Vagina (tissue), 2 donors: Measurements from ENCODE around the gene PAPPA2. TPM values are rescaled to one million over a fixed set of nuclear protein-coding genes. Genes with fewer than 3 reads are reported as not detected.

Source experiments
- DNase-seq, 2 donors: peaks; one replicate each; pipeline ENCODE4 v3.0.0-alpha.2; 2017; ENCODE audit errors: extremely low spot score in 2 of 2
- H3K27ac ChIP-seq: fragments of 200-600 bp; sonication (generic); one replicate; pipeline ENCODE4 v1.5.1; 2019
- H3K27me3 ChIP-seq: fragments of 200-600 bp; sonication (generic); one replicate; pipeline ENCODE4 v1.5.1; 2019
- H3K36me3 ChIP-seq, 2 donors: fragments of 200-600 bp; sonication (generic); one replicate each; pipeline ENCODE4 v1.5.1; 2017 to 2019
- H3K4me1 ChIP-seq: fragments of 200-600 bp; sonication (generic); one replicate; pipeline ENCODE4 v1.5.1; 2019
- H3K4me3 ChIP-seq, 2 donors: fragments of 200-600 bp; sonication (generic); 1 replicate in 1 of 2; 2 replicates in 1 of 2; pipeline ENCODE4 v1.5.1; 2016 to 2019
- H3K9me3 ChIP-seq: fragments of 200-600 bp; sonication (generic); one replicate; pipeline ENCODE4 v1.5.1; 2019
- CTCF ChIP-seq, 3 experiments: fragments of 450-650 bp in 2 of 3; fragments of 200-600 bp in 1 of 3; sonication (generic) in 1 of 3; IDR thresholded peaks; one replicate each; pipeline ENCODE4 v1.5.1; 2017 to 2019; ENCODE audit warnings: antibody characterized with exemption in 3 of 3, mild to moderate bottlenecking in 2 of 3, moderate library complexity in 2 of 3
- POLR2A ChIP-seq, 2 donors: fragments of 450-650 bp; IDR thresholded peaks; one replicate each; pipeline ENCODE4 v1.6.1; 2017; ENCODE audit warnings: antibody characterized with exemption in 2 of 2, mild to moderate bottlenecking in 2 of 2, moderate library complexity in 2 of 2
- POLR2AphosphoS5 ChIP-seq, 2 donors: sonication (generic); formaldehyde crosslinking; IDR thresholded peaks; one replicate each; pipeline ENCODE4 v1.9.0; 2017; ENCODE audit warnings: antibody characterized with exemption in 2 of 2, mild to moderate bottlenecking in 2 of 2, low read depth in 1 of 2; ENCODE audit not compliant: insufficient read depth in 1 of 2
- intact Hi-C: fragments of 100-400 bp; cut with DNase I; formaldehyde crosslinking; loops from one replicate; pipeline ENCODE4 v1.15.1; 2023
- total RNA-seq: library from RNA; depleted of rRNA; stranded (reverse); fragments of >200 nt; gene quantifications from one replicate; pipeline ENCODE4 v1.2.3, GENCODE V29; 2016

Gene PAPPA2
- total RNA-seq, 1 donor from 2014 or later, result 0.25 TPM

- intact Hi-C loops, result no loop called here
- no peak overlapping the region for H3K4me3 ChIP-seq
- TF ChIP-seq CTCF (IDR thresholded peaks at IDR 0.05), result no peak
- TF ChIP-seq POLR2AphosphoS5 (IDR thresholded peaks at IDR 0.05; ENCODE audit: insufficient read depth in 1 of 2, low read depth in 1 of 2), result no peak
- no peak for TF ChIP-seq POLR2A (IDR thresholded peaks at IDR 0.05)
- no peaks in the 10 kb centered on the region for H3K36me3 ChIP-seq
- H3K27me3 ChIP-seq, result no peaks in the 10 kb centered on the region
- H3K27ac ChIP-seq, result no peak overlapping the region
- H3K9me3 ChIP-seq, result no peaks in the 10 kb centered on the region
- no peaks in the 10 kb centered on the region for H3K4me1 ChIP-seq
- no peak for DNase-seq
Observed at GRCh38 chr1:176541663-176542062, 78.7 kb downstream of the PAPPA2 start.

GRCh38 chr1:176542352-176542751, 79.4 kb downstream of the PAPPA2 start:
- Histone ChIP-seq H3K36me3 (no peaks in the 10 kb centered on the region), H3K27ac (no peak overlapping the region), H3K9me3 (no peaks in the 10 kb centered on the region), H3K27me3 (no peaks in the 10 kb centered on the region), H3K4me3 (no peak overlapping the region), H3K4me1 (no peaks in the 10 kb centered on the region)
- DNase-seq, result no peak
- TF ChIP-seq POLR2A (IDR thresholded peaks at IDR 0.05), result no peak
- no peak for TF ChIP-seq CTCF (IDR thresholded peaks at IDR 0.05)
- TF ChIP-seq POLR2AphosphoS5 (IDR thresholded peaks at IDR 0.05; ENCODE audit: insufficient read depth in 1 of 2, low read depth in 1 of 2), result no peak
- intact Hi-C loops, result no loop called here

GRCh38 chr1:176543360-176544129, 80.6 kb downstream of the PAPPA2 start:
- no peak for DNase-seq
- no peak for TF ChIP-seq POLR2A (IDR thresholded peaks at IDR 0.05)
- TF ChIP-seq POLR2AphosphoS5 (IDR thresholded peaks at IDR 0.05; ENCODE audit: insufficient read depth in 1 of 2, low read depth in 1 of 2), result no peak
- no peak for TF ChIP-seq CTCF (IDR thresholded peaks at IDR 0.05)
- no peaks in the 10 kb centered on the region for H3K36me3 ChIP-seq

GRCh38 chr1:176545034-176545639, 82.2 kb downstream of the PAPPA2 start:
- Histone ChIP-seq H3K27me3 (no peaks in the 10 kb centered on the region), H3K4me3 (no peak overlapping the region), H3K36me3 (no peaks in the 10 kb centered on the region), H3K9me3 (no peaks in the 10 kb centered on the region), H3K4me1 (no peaks in the 10 kb centered on the region), H3K27ac (no peak overlapping the region)
- intact Hi-C loops, result no loop called here
- no peak for DNase-seq
- TF ChIP-seq POLR2A (IDR thresholded peaks at IDR 0.05), result no peak
- TF ChIP-seq POLR2AphosphoS5 (IDR thresholded peaks at IDR 0.05; ENCODE audit: insufficient read depth in 1 of 2, low read depth in 1 of 2), result no peak
- no peak for TF ChIP-seq CTCF (IDR thresholded peaks at IDR 0.05)

More at GRCh38 chr1:176543360-176544129, 80.6 kb downstream of the PAPPA2 start:
- intact Hi-C loops, result no loop called here
- H3K27me3 ChIP-seq, result no peaks in the 10 kb centered on the region
- no peak overlapping the region for H3K4me3 ChIP-seq
- H3K27ac ChIP-seq, result no peak overlapping the region
- no peaks in the 10 kb centered on the region for H3K9me3 ChIP-seq
- H3K4me1 ChIP-seq, result no peaks in the 10 kb centered on the region

- intact Hi-C loops, result no loop called here
- H3K4me1 ChIP-seq, result no peaks in the 10 kb centered on the region
- H3K36me3 ChIP-seq, result no peaks in the 10 kb centered on the region
- no peaks in the 10 kb centered on the region for H3K9me3 ChIP-seq
- TF ChIP-seq POLR2AphosphoS5 (IDR thresholded peaks at IDR 0.05; ENCODE audit: insufficient read depth in 1 of 2, low read depth in 1 of 2), result no peak
- no peak for TF ChIP-seq CTCF (IDR thresholded peaks at IDR 0.05)
- TF ChIP-seq POLR2A (IDR thresholded peaks at IDR 0.05), result no peak
- no peak overlapping the region for H3K4me3 ChIP-seq
- no peak for DNase-seq
- no peak overlapping the region for H3K27ac ChIP-seq
- H3K27me3 ChIP-seq, result no peaks in the 10 kb centered on the region
Observed at GRCh38 chr1:176546825-176547224, 83.8 kb downstream of the PAPPA2 start.
